Immature natural killer cell (primary cell): Measurements from ENCODE around the gene APOBEC4. TPM values are rescaled to one million over a fixed set of nuclear protein-coding genes. Genes with fewer than 3 reads are reported as not detected.

ENCODE experiments used
- DNase-seq, 3 donors: peaks; one replicate each; pipeline ENCODE4 v3.0.0; 2022; ENCODE audit warnings: mixed read lengths in 1 of 3
- H3K27ac Mint-ChIP-seq, 6 donors: one replicate each; pipeline ENCODE4 v1.8.0; 2020; ENCODE audit warnings: mixed read lengths in 6 of 6, mild to moderate bottlenecking in 5 of 6, inconsistent platforms in 4 of 6, moderate library complexity in 3 of 6
- H3K27me3 Mint-ChIP-seq, 3 donors: one replicate each; pipeline ENCODE4 v1.8.0; 2020 to 2021; ENCODE audit warnings: low read depth in 3 of 3, mild to moderate bottlenecking in 3 of 3, mixed read lengths in 3 of 3, moderate library complexity in 3 of 3, inconsistent platforms in 1 of 3
- H3K36me3 Mint-ChIP-seq, 3 donors: one replicate each; pipeline ENCODE4 v1.8.0; 2020; ENCODE audit warnings: mixed read lengths in 3 of 3, inconsistent platforms in 2 of 3, mild to moderate bottlenecking in 2 of 3
- H3K4me1 Mint-ChIP-seq, 2 donors: one replicate each; pipeline ENCODE4 v1.8.0; 2020; ENCODE audit warnings: inconsistent platforms in 2 of 2, mild to moderate bottlenecking in 2 of 2, mixed read lengths in 2 of 2, moderate library complexity in 1 of 2
- H3K4me3 Mint-ChIP-seq, 5 donors: one replicate each; pipeline ENCODE4 v1.8.0; 2020; ENCODE audit warnings: mild to moderate bottlenecking in 5 of 5, mixed read lengths in 5 of 5, inconsistent platforms in 3 of 5, moderate library complexity in 3 of 5
- H3K9me3 Mint-ChIP-seq, 6 donors: one replicate each; pipeline ENCODE4 v1.8.0; 2020; ENCODE audit warnings: mild to moderate bottlenecking in 6 of 6, mixed read lengths in 6 of 6, inconsistent platforms in 4 of 6, moderate library complexity in 3 of 6
- polyA plus RNA-seq, 3 donors: library from polyadenylated mRNA; unstranded; fragments of 300-500 nt; fragmentation: Illumina TruSeq; gene quantifications; one replicate each; pipeline ENCODE4 v1.2.3, GENCODE V29; 2021

APOBEC4 gene, protein sequence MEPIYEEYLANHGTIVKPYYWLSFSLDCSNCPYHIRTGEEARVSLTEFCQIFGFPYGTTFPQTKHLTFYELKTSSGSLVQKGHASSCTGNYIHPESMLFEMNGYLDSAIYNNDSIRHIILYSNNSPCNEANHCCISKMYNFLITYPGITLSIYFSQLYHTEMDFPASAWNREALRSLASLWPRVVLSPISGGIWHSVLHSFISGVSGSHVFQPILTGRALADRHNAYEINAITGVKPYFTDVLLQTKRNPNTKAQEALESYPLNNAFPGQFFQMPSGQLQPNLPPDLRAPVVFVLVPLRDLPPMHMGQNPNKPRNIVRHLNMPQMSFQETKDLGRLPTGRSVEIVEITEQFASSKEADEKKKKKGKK
- polyA plus RNA-seq: not detected

DNA sequence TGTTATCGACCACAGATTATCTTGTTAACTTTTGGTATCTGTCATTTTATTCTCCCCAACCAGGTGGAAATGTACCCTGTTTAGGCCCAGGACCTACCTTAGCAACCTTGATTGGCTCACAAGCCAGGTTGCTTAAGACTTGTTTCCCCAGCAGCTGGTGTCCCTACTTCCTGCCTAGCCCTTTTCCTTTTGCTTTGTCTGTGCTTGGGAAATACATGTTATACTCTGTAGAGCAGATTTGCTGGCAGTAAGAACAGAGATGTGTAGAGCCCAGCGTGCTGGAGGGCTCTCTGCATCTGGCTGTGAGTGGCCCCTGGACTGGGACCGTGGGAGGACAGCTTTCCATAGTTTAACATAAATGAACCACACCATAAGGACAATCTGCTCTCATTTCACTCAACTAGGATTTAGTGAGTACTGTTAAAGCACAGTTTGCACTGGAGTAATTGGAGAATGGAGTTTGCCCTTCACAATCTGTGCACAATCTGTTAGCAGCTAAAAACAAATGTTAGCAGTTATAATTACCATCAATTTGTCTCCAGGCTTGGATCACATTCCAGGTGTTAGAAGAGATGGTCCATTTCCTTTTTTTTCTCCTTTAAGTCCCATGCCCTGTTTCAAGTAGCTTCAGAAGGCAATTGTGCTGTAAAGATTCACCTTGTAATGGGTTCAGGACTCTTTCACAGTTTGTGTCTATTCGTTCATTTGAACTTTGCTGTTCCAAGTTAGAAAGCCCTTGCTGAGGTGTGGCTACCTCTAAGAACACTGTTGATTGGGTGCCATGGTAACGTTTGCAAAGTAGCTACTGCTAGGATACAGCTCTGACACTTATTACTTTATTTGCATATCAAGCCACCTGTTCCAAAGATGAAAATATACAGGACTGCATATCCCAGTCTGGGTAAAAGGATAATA, at the start of gene APOBEC4:
Gene APOBEC4 (minus strand): TSS at position 770 of the 915 bp plus-strand sequence. CDS start 4,535 bp downstream, outside the sequence.
- H3K27me3 Mint-ChIP-seq: peaks cover 0 to 7% (median 5%) of the 10 kb centered on the region in 3 donors
- H3K9me3 Mint-ChIP-seq: no peaks in the 10 kb centered on the region

DNA sequence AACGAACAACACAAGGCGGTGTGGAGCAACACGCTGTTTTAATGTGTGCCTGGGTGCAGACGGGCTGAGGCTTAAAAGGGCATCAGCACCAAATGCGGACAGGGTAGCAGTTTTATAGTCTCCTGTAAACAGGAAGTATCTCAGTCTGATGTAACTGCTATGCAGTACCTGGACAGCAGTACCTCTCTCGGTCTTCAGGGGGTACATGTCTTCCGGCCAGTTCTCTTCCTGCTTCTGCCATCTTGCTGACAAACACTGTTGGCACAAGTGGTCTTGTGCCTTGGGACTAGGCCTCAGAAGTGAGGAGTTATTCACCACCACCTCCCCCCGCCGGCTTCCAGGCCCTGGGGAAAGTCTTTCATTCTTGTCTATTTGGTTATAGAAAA, 49.7 kb upstream of the APOBEC4 start:
- Mint-ChIP-seq H3K9me3 (no peaks in the 10 kb centered on the region), H3K27ac (no peak overlapping the region), H3K4me1 (no peaks in the 10 kb centered on the region), H3K27me3 (no peaks in the 10 kb centered on the region), H3K4me3 (no peak overlapping the region), H3K36me3 (no peaks in the 10 kb centered on the region)
- no peak for DNase-seq

More for the DNA sequence above, at the start of gene APOBEC4:
- DNase-seq: no peak
- Mint-ChIP-seq H3K27ac (peak within 1 kb of the TSS in 1 of 6 donors; percentile 18), H3K4me1 (peaks cover 0 to 4% of the 10 kb centered on the region in 2 donors), H3K4me3 (no peak within 1 kb of the TSS), H3K36me3 (no peaks in the 10 kb centered on the region)

DNA sequence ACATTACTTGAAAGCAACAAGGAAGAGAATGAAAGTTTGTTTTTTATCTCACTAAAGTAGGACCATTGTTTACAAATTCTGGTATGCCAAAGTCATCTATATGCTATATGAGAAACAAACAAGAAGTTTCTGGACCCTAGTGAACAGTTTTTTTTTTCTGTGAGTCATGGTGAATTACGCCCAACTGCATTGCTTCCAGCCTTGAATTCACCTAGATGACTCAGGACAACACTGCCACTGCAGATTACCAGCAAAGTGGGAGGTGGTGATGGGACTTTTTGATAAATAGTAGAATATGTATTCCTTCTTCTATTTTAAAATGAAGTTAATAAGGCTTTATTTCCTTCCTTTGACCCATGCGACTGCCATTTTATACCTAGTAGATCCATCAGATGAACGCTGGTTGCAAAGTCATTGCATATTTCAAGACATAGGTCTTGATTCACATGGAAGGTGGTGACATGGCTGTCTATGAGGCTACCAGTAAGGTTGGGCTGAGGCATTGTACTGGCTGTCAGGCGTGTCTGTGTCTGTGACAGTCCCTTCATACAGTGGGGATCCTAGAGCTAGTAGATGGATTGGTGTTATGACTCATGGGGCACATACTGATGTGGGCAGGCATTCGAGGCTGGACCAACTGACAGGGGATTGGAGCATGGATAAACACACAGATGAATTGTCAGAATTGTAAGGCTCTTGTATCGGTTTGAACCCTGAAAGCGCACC, 49.1 kb upstream of the APOBEC4 start:
- Mint-ChIP-seq H3K9me3 (no peaks in the 10 kb centered on the region), H3K27me3 (no peaks in the 10 kb centered on the region), H3K4me3 (no peak overlapping the region), H3K27ac (no peak overlapping the region), H3K36me3 (no peaks in the 10 kb centered on the region), H3K4me1 (no peaks in the 10 kb centered on the region)
- no peak for DNase-seq

DNA sequence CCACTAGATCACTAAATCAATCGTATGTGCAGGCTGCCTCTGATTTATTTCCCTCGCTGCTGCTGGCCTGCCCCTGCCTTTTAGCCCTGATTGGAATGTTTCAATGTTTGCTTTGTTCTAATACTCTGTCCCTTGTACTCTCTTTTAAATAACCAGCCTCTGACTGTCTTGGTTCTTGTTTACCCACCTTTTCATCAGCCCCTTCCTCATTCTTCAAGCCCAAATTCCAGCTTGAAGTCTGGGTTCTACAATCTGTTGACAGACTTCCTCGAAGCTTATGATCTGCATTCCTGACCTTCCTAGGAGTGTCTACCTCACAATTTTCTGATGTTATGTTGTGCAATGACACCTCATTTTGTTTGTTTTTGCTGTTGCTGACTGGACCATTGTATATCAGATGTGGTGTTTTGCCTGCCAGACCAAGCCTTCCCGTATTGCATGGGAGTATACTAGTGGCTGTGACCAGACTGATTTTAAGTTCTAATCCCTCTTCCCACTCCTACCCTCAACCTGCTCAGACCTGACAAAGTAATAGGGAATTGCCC, 46.6 kb upstream of the APOBEC4 start:
- Mint-ChIP-seq H3K27me3 (no peaks in the 10 kb centered on the region), H3K9me3 (no peaks in the 10 kb centered on the region), H3K36me3 (no peaks in the 10 kb centered on the region), H3K4me1 (no peaks in the 10 kb centered on the region), H3K27ac (no peak overlapping the region), H3K4me3 (no peak overlapping the region)
- DNase-seq: no peak

DNA sequence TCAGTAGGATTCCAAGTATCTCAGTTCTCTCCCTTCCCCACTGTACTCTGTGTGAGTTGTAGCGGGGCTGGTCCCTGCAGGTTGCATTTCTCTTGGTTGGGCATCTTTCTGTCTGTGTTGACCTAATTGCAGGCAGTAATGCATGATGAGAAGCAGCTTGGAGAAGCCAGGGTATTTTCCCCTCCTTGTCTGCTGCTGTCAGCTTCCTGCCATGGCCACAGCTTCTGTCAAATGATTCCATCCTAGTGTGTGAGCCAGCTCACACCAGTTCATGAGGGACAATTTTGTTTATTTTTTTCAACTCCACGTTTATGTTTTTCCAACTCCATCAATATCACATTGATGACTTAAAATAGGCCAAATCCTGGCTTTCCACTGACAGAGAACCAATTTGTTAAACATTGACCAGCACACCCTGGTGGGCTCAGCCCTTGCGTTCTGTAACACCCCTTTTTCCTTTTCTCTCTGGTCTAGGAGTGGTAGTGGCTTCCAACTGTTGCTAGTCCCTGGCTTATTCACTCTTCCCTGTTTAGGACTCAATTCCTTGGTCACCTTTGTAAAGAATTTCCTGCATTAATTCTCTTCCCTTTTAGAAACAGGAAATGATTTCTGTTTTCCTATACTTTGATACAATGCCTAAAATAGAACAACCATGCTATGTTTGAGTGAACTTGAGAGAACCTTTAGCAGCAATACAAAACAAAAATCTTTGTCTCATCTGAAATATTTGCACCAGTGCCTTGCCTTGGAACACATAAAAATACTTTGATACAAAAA, 44.9 kb upstream of the APOBEC4 start:
- Mint-ChIP-seq H3K9me3 (no peaks in the 10 kb centered on the region), H3K27ac (no peak overlapping the region), H3K36me3 (no peaks in the 10 kb centered on the region), H3K27me3 (peaks cover 0 to 2% (median 0%) of the 10 kb centered on the region in 3 donors), H3K4me3 (no peak overlapping the region), H3K4me1 (no peaks in the 10 kb centered on the region)
- no peak for DNase-seq

DNA sequence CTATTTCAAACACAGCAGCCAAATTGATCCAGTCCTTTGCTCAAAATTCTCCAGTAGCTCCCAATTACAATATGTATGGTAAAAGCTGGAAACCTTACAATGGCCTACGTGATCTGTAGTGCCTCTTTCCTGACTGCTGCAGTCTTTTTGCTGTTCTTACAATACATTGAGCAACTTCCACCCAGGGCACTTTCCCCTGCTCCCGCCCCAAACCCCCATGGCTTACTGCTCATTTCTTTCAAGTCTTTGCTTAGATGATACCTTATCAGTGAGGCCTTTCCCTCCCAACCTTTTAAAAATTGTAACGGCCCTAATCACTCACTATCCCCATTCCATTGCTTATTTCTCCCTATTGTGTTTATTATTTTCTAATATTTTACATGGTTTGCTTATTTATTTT, 43.9 kb upstream of the APOBEC4 start:
- Mint-ChIP-seq H3K27ac (no peak overlapping the region), H3K4me3 (no peak overlapping the region), H3K9me3 (no peaks in the 10 kb centered on the region), H3K4me1 (no peaks in the 10 kb centered on the region), H3K27me3 (peaks cover 0 to 2% (median 0%) of the 10 kb centered on the region in 3 donors), H3K36me3 (no peaks in the 10 kb centered on the region)
- no peak for DNase-seq

DNA sequence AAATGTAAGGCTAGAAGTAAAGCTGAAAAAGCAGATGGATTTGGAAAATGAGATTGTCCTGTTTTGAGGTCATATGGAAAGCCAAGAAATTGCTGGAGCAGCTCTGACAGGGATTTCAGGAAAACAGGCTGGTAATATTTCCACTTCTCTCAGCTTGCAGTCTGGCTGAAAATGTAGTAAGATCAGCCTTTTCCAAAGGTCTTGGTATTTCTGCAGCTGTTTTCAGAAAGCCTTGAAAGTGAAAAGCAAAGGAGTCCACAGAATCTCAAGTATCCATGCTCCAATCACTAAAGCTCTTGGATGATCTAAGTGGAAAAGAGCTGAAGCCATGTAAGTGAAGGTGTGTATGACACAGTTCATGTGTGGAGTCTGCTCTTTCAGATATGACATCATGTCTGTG, 41.6 kb upstream of the APOBEC4 start:
- peaks cover 0 to 2% (median 0%) of the 10 kb centered on the region in 3 donors for H3K27me3 Mint-ChIP-seq
- no peaks in the 10 kb centered on the region for H3K36me3 Mint-ChIP-seq
- H3K9me3 Mint-ChIP-seq: no peaks in the 10 kb centered on the region
- H3K4me1 Mint-ChIP-seq: no peaks in the 10 kb centered on the region
- no peak overlapping the region for H3K27ac Mint-ChIP-seq
- DNase-seq: no peak
- H3K4me3 Mint-ChIP-seq: no peak overlapping the region

DNA sequence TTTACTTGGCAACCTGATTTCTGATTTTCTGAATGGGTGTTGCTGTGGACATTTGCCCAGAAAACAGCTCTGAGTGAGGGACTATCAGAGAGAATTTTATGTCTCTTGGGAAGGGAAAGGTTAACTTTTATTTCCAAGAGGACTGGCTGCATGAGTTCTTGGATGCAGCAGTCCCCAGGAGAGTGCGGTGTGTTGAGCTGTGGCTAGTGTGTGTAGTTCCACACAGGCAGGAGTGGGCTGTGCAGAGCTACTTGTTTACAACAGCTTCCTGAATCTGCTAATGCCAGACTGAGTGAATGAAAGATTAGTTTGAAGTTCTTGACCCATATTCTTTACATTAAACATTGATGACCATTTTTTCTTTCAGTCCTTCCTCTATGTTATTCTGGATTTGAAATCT, 41.0 kb upstream of the APOBEC4 start:
- DNase-seq: no peak
- Mint-ChIP-seq H3K27ac (no peak overlapping the region), H3K27me3 (peaks cover 0 to 2% (median 0%) of the 10 kb centered on the region in 3 donors), H3K4me3 (no peak overlapping the region), H3K9me3 (no peaks in the 10 kb centered on the region), H3K4me1 (no peaks in the 10 kb centered on the region), H3K36me3 (no peaks in the 10 kb centered on the region)

DNA sequence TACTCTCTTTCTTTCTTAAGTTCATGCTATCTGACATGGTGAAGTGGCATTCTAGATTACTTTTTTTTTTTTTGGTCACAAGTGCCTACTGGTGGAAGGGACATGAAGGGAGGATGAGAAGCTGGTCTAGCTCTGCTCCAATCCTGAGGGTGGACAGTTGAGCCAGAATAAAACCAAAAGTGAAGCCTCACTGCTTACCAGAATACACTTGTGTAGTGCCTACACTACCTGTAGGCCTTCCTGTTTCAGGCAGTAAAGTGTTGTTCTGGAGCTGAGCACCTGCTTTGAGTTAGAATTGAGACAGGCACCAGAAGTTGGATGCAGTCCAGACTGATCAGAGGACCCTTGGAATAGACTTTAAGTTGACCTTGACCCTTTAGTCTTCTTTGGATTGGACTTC, 40.4 kb upstream of the APOBEC4 start:
- Mint-ChIP-seq H3K36me3 (no peaks in the 10 kb centered on the region), H3K4me3 (no peak overlapping the region), H3K9me3 (no peaks in the 10 kb centered on the region), H3K4me1 (no peaks in the 10 kb centered on the region), H3K27me3 (peaks cover 0 to 2% (median 0%) of the 10 kb centered on the region in 3 donors), H3K27ac (no peak overlapping the region)
- no peak for DNase-seq

DNA sequence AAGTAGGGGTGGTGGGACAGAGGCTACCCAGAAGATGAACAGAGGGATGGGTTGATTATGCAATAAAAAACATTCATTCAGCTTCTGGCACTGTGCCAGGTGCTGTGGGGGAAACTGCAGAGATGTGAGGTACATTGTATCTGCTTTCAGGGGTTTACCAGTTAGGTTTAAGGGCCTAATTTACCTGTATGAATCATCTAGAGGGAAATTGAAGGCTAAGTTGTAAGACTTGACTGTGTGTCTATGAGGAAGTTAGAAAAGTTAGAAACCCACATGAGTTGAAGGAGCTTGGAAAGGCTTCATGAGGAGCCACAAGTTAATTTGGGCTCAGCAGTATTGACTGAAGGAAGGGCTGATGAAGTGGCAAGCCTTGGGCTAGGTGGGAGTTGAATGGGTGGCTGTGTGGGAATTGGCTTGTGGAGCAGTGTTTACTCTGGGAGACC, 36.7 kb upstream of the APOBEC4 start:
- no peak overlapping the region for H3K4me3 Mint-ChIP-seq
- H3K4me1 Mint-ChIP-seq: no peaks in the 10 kb centered on the region
- no peak for DNase-seq
- H3K9me3 Mint-ChIP-seq: no peaks in the 10 kb centered on the region
- H3K36me3 Mint-ChIP-seq: no peaks in the 10 kb centered on the region
- no peak overlapping the region for H3K27ac Mint-ChIP-seq
- peaks cover 0 to 3% (median 2%) of the 10 kb centered on the region in 3 donors for H3K27me3 Mint-ChIP-seq

DNA sequence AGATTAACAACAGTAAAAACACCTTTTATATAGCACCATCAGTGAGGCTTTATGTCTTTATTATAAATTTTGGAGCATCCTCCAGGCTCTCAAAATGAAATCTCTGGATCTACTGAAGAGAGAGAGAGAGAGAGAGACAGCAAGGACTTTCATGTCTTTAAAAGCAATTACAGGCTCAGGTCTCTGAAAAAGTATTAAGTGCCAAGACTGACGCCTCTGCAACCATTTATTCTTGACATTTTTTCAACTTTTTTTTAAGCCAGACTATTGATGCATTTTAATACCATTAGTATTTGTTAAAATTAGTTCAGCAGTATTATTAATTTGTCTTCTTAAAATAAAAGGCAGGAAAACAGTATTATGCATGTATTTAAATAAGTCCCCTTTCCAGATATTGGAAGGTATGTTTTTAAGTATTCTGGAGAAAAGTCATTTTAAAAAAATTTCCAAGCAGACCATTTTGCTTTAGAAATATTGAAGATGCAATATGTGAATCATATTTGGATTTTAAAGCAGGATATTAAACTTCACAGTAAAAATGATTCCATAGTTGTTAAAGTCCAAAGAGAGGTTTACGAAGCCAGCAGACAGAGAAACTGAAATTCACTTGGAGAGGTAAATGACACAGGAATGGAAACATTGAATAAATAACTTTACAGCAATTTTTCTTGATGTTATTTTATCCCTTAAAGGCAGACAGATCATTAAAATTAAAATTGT, 35.4 kb upstream of the APOBEC4 start:
- peaks cover 0 to 4% (median 3%) of the 10 kb centered on the region in 3 donors for H3K27me3 Mint-ChIP-seq
- H3K9me3 Mint-ChIP-seq: no peaks in the 10 kb centered on the region
- DNase-seq: no peak
- no peaks in the 10 kb centered on the region for H3K36me3 Mint-ChIP-seq
- no peaks in the 10 kb centered on the region for H3K4me1 Mint-ChIP-seq
- H3K27ac Mint-ChIP-seq: no peak overlapping the region
- H3K4me3 Mint-ChIP-seq: no peak overlapping the region

DNA sequence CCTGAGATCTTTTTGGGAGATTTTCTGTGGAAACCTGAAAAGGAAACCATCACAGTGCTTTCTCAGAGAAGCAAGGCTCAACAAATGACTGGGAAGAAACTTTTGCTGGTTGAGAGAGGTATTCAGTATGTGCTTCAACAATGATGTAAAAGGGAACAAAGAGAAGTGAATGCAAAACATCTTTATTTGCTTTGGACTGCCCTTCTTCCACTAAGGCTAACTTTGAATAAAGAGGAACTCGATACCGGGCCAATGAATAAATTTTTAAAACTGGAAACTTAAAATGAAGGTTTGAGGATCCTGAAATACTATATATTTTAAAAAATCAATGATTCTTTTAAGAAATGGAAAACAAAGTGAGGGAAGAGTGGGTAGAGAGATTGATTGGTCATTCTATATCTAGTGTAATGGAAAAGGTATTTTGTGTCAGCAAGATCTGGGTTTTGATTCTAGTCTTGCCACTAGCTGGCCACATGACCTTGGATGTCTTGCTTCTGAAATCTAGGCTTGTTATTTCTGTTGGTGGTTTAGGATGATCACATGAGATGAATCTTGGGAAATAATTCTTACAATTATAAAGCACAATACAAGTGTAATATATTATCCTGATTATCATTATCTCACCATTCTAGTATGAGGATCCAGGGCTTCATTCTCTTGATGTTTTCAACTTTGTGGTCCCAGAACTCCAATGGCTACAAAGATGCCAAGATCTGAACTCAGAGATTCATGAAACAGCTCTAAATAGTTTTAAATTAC, 34.6 kb upstream of the APOBEC4 start:
- Mint-ChIP-seq H3K4me1 (no peaks in the 10 kb centered on the region), H3K27ac (no peak overlapping the region), H3K9me3 (no peaks in the 10 kb centered on the region), H3K36me3 (no peaks in the 10 kb centered on the region), H3K4me3 (no peak overlapping the region), H3K27me3 (peaks cover 0 to 7% (median 4%) of the 10 kb centered on the region in 3 donors)
- DNase-seq: no peak
